HepG2 (cell line): ENCODE results near the gene MYH9.

Experiments
- CC2D1A ChIP-seq: sonication (generic); formaldehyde crosslinking; IDR thresholded peaks from 2 replicates; pipeline ENCODE4 v1.8.1; 2023; ENCODE audit warnings: mild to moderate bottlenecking, missing genetic modification reagents
- SNAPC5 ChIP-seq: sonication (generic); formaldehyde crosslinking; IDR thresholded peaks from 2 replicates; pipeline ENCODE4 v1.8.1; 2023; ENCODE audit warnings: mild to moderate bottlenecking, missing genetic modification reagents, borderline replicate concordance
- ZNF430 ChIP-seq: sonication (generic); formaldehyde crosslinking; IDR thresholded peaks from 2 replicates; pipeline ENCODE4 v1.9.0; 2021; ENCODE audit warnings: mild to moderate bottlenecking, missing genetic modification reagents

GRCh38 chr22:36301851-36302250 is 85.9 kb downstream of the MYH9 start:
- TF ChIP-seq CC2D1A (CRISPR knock-in tag) (no peak), ZNF430 (CRISPR knock-in tag) (no peak), SNAPC5 (CRISPR knock-in tag) (no peak)
